H1 (cell line): ENCODE measurements around the gene CCDC40. TPM values are rescaled to one million over a fixed set of nuclear protein-coding genes. Genes with fewer than 3 reads are reported as not detected.

Source experiments
- CTCF ChIA-PET: fragments of 300-600 bp; sonication (Branson Sonifier 250); formaldehyde crosslinking; loops from one replicate; lab custom pipeline; 2021; ENCODE audit not compliant: partially characterized antibody; lab: Charles Lee
- POLR2A ChIA-PET: fragments of 300-600 bp; sonication (Branson Sonifier 250); formaldehyde crosslinking; loops from one replicate; lab custom pipeline; 2021; ENCODE audit warnings: inconsistent platforms; ENCODE audit not compliant: partially characterized antibody; lab: Charles Lee
- DNase-seq, 2 experiments: peaks; one replicate each; pipeline versions ENCODE4 v3.0.0 to v3.0.0-alpha.2; 2010 to 2022; ENCODE audit warnings: low spot score in 2 of 2, low read depth in 1 of 2, mixed read lengths in 1 of 2
- FAIRE-seq: peaks from 2 replicates; lab custom pipeline; 2011; peaks lifted over from hg19 to GRCh38; lab: Jason Lieb, UNC
- H2AFZ ChIP-seq: 2 replicates; pipeline ENCODE4 v1.8.1; 2012; ENCODE audit warnings: low read length, inconsistent platforms
- H2AK5ac ChIP-seq: 2 replicates; pipeline ENCODE4 v1.6.1; 2013; ENCODE audit warnings: low read depth, low read length
- H2BK120ac ChIP-seq: replicated peaks from 2 replicates; pipeline ENCODE3; 2013; ENCODE audit warnings: low read depth, low read length, inconsistent platforms
- H2BK12ac ChIP-seq: 2 replicates; pipeline ENCODE4 v1.6.1; 2013; ENCODE audit warnings: low read depth, low read length
- H2BK15ac ChIP-seq: 2 replicates; pipeline ENCODE4 v1.6.1; 2013; ENCODE audit warnings: low read length
- H2BK20ac ChIP-seq: 2 replicates; pipeline ENCODE4 v1.6.1; 2013; ENCODE audit warnings: low read length
- H2BK5ac ChIP-seq: 2 replicates; pipeline ENCODE4 v1.6.1; 2013; ENCODE audit warnings: low read depth, low read length
- H3K14ac ChIP-seq: 2 replicates; pipeline ENCODE4 v1.6.1; 2013; ENCODE audit warnings: inconsistent platforms; ENCODE audit not compliant: insufficient read length
- H3K18ac ChIP-seq: 2 replicates; pipeline ENCODE4 v1.6.1; 2013; ENCODE audit warnings: low read length; ENCODE audit errors: extremely low read depth
- H3K23ac ChIP-seq: 2 replicates; pipeline ENCODE4 v1.6.1; 2013; ENCODE audit warnings: inconsistent platforms; ENCODE audit not compliant: insufficient read length
- H3K23me2 ChIP-seq: 2 replicates; pipeline ENCODE4 v1.6.1; 2013; ENCODE audit warnings: low read depth, low read length
- H3K27ac ChIP-seq: 2 replicates; pipeline ENCODE4 v1.6.1; 2011; ENCODE audit warnings: low read depth, low read length, inconsistent platforms
- H3K27me3 ChIP-seq, 4 experiments: replicated peaks in 1 of 4; 1 replicate in 1 of 4; 2 replicates in 3 of 4; pipeline versions ENCODE4 v1.6.1 to v1.8.1; 2011 to 2013; ENCODE audit warnings: low read length in 3 of 4, mild to moderate bottlenecking in 3 of 4, inconsistent platforms in 2 of 4, mixed read lengths in 2 of 4, moderate library complexity in 1 of 4; ENCODE audit not compliant: control insufficient read depth in 3 of 4, insufficient read depth in 3 of 4; ENCODE audit errors: extremely low read depth in 1 of 4
- H3K36me3 ChIP-seq, 4 experiments: 2 replicates each; pipeline versions ENCODE4 v1.6.1 to v1.8.1; 2011 to 2013; ENCODE audit warnings: mild to moderate bottlenecking in 4 of 4, low read length in 3 of 4, moderate library complexity in 2 of 4, control low read depth in 1 of 4, inconsistent platforms in 1 of 4; ENCODE audit not compliant: insufficient read depth in 4 of 4, control insufficient read depth in 2 of 4
- H3K4ac ChIP-seq: replicated peaks from 2 replicates; pipeline ENCODE3; 2013; ENCODE audit warnings: low read length, low read depth, mixed read lengths, inconsistent platforms; ENCODE audit not compliant: insufficient read length
- H3K4me1 ChIP-seq, 4 experiments: replicated peaks in 1 of 4; 1 replicate in 1 of 4; 2 replicates in 3 of 4; pipeline versions ENCODE4 v1.6.1 to v1.8.1; 2011 to 2013; ENCODE audit warnings: low read length in 3 of 4, inconsistent platforms in 2 of 4, mixed read lengths in 1 of 4; ENCODE audit not compliant: insufficient read depth in 4 of 4, control insufficient read depth in 3 of 4
- H3K4me2 ChIP-seq, 2 experiments: 2 replicates each; pipeline versions ENCODE4 v1.6.1 to v1.8.1; 2011 to 2013; ENCODE audit warnings: low read depth in 2 of 2, low read length in 2 of 2, control low read depth in 1 of 2, inconsistent platforms in 1 of 2, mild to moderate bottlenecking in 1 of 2; ENCODE audit not compliant: insufficient read depth in 1 of 2
- H3K4me3 ChIP-seq, 4 experiments: fragments of 200-600, 300-600 bp in 1 of 4; sonication (generic), shearing (Covaris generic), sonication (Bioruptor Twin) in 1 of 4; 2 replicates each; pipeline versions ENCODE4 v1.5.1 to v1.8.1; 2011 to 2016; ENCODE audit warnings: low read length in 4 of 4, low read depth in 3 of 4, control low read depth in 2 of 4, inconsistent platforms in 2 of 4, mild to moderate bottlenecking in 2 of 4, mixed read lengths in 1 of 4, moderate library complexity in 1 of 4; ENCODE audit not compliant: insufficient read depth in 2 of 4; ENCODE audit errors: extremely low read depth in 1 of 4
- H3K56ac ChIP-seq: replicated peaks from 2 replicates; pipeline ENCODE3; 2013; ENCODE audit warnings: low read depth, mild to moderate bottlenecking, mixed read lengths, low read length, inconsistent platforms; ENCODE audit not compliant: insufficient read length
- H3K79me1 ChIP-seq: 2 replicates; pipeline ENCODE4 v1.6.1; 2013; ENCODE audit warnings: low read depth, low read length, control low read depth
- H3K79me2 ChIP-seq, 2 experiments: 2 replicates each; pipeline versions ENCODE4 v1.6.1 to v1.8.1; 2012 to 2013; ENCODE audit warnings: low read length in 2 of 2, mild to moderate bottlenecking in 2 of 2, inconsistent platforms in 1 of 2; ENCODE audit not compliant: insufficient read depth in 2 of 2, control insufficient read depth in 1 of 2
- H3K9ac ChIP-seq, 4 experiments: replicated peaks in 1 of 4; 1 replicate in 1 of 4; 2 replicates in 3 of 4; pipeline versions ENCODE4 v1.6.1 to v1.8.1; 2011 to 2013; ENCODE audit warnings: low read depth in 3 of 4, low read length in 3 of 4, control low read depth in 2 of 4, mild to moderate bottlenecking in 2 of 4, moderate library complexity in 2 of 4, inconsistent platforms in 1 of 4; ENCODE audit errors: extremely low read depth in 1 of 4
- H3K9me3 ChIP-seq, 2 experiments: 2 replicates each; pipeline versions ENCODE4 v1.6.1 to v1.8.1; 2012 to 2013; ENCODE audit warnings: mild to moderate bottlenecking in 2 of 2, moderate library complexity in 2 of 2, control low read depth in 1 of 2, inconsistent platforms in 1 of 2, low read depth in 1 of 2, low read length in 1 of 2, mixed read lengths in 1 of 2; ENCODE audit not compliant: insufficient read depth in 2 of 2
- H4K20me1 ChIP-seq, 2 experiments: replicated peaks in 1 of 2; 2 replicates each; pipeline versions ENCODE3 to v1.8.1; 2011 to 2013; ENCODE audit warnings: inconsistent platforms in 2 of 2, low read length in 2 of 2, mild to moderate bottlenecking in 1 of 2; ENCODE audit not compliant: insufficient read depth in 2 of 2, control insufficient read depth in 1 of 2
- H4K5ac ChIP-seq: 2 replicates; pipeline ENCODE4 v1.6.1; 2013; ENCODE audit warnings: low read length, low read depth, mixed read lengths, inconsistent platforms; ENCODE audit not compliant: insufficient read length
- H4K8ac ChIP-seq: 2 replicates; pipeline ENCODE4 v1.8.0; 2013; ENCODE audit warnings: mild to moderate bottlenecking, moderate library complexity, low read length, inconsistent platforms; ENCODE audit not compliant: insufficient read depth; ENCODE audit errors: extremely low read depth
- H4K91ac ChIP-seq: replicated peaks from 2 replicates; pipeline ENCODE3; 2013; ENCODE audit warnings: low read length, mixed read lengths, inconsistent platforms; ENCODE audit not compliant: insufficient read length
- ATF2 ChIP-seq: IDR thresholded peaks from 2 replicates; pipeline ENCODE4 v1.6.1; 2012; ENCODE audit warnings: low read length, inconsistent platforms
- CHD1 ChIP-seq: IDR thresholded peaks from 2 replicates; pipeline ENCODE4 v1.6.1; 2012; ENCODE audit warnings: low read depth, low read length, improper control_type of control experiment
- JUN ChIP-seq: IDR thresholded peaks from 2 replicates; pipeline ENCODE4 v1.6.1; 2011; ENCODE audit warnings: low read depth, mild to moderate bottlenecking, improper control_type of control experiment, low read length
- RNF2 ChIP-seq: fragments of 200-900, 300-1000 bp; sonication (generic); IDR thresholded peaks from 2 replicates; pipeline ENCODE4 v1.7.1; 2016; ENCODE audit warnings: borderline replicate concordance, low read depth, mild to moderate bottlenecking, antibody characterized with exemption, low read length; ENCODE audit not compliant: poor library complexity, severe bottlenecking; ENCODE audit errors: missing control alignments
- SP4 ChIP-seq: IDR thresholded peaks from 2 replicates; pipeline ENCODE4 v1.6.1; 2012; ENCODE audit warnings: low read length, inconsistent platforms
- SRF ChIP-seq: IDR thresholded peaks from 2 replicates; pipeline ENCODE4 v1.6.1; 2011; ENCODE audit warnings: mild to moderate bottlenecking, low read depth, low read length, moderate library complexity
- TBP ChIP-seq: IDR thresholded peaks from 2 replicates; pipeline ENCODE4 v1.6.1; 2011; ENCODE audit warnings: low read depth, low read length, improper control_type of control experiment
- WGBS, 2 experiments: shearing (Covaris generic) in 1 of 2; methylation state at CpG; one replicate each; pipeline versions ENCODE4 v1.1.6 to v1.1.7; 2013 to 2015; ENCODE audit warnings: low lambda C conversion rate in 2 of 2, mixed read lengths in 2 of 2, inconsistent platforms in 1 of 2, low coverage in 1 of 2, missing lambda C conversion rate in 1 of 2; ENCODE audit not compliant: insufficient replicate concordance in 2 of 2, insufficient coverage in 1 of 2, insufficient read length in 1 of 2; ENCODE audit errors: extremely low coverage in 1 of 2, missing lambda C conversion rate in 1 of 2; 5-methylcytosine and 5-hydroxymethylcytosine counted together
- polyA plus RNA-seq, 7 experiments: library from polyadenylated mRNA; depleted of rRNA in 3 of 7; stranded (reverse) in 5 of 7; unstranded in 2 of 7; fragments of >200 nt in 5 of 7; fragments of 200-250 nt in 2 of 7; gene quantifications; 1 replicate in 5 of 7; 2 replicates in 1 of 7; 4 replicates in 1 of 7; pipeline versions ENCODE4 v1.2.1 to v1.2.3, GENCODE V29; 2011 to 2013; ENCODE audit warnings: missing spikeins in 2 of 7, mixed read lengths in 2 of 7
- total RNA-seq: library from RNA; stranded (reverse); fragmentation: NEBNext Ultra II Directional; extraction: Animal tissue kit (Norgen Biotek cat#: 25700); gene quantifications from 2 replicates; pipeline ENCODE4 v1.2.1, GENCODE V29; 2021
- TF ChIP-seq, protein P1 (sequence below), 3 experiments: IDR thresholded peaks; 1 replicate in 2 of 3; 2 replicates in 1 of 3; pipeline versions ENCODE4 v1.5.1 to v1.6.1; 2011; ENCODE audit warnings: low read length in 3 of 3, mild to moderate bottlenecking in 3 of 3, inconsistent platforms in 2 of 3, low read depth in 1 of 3, moderate library complexity in 1 of 3; ENCODE audit not compliant: insufficient read depth in 1 of 3; ENCODE audit errors: control extremely low read depth in 1 of 3

Gene CCDC40
- total and polyA plus RNA-seq, 2 of the 8 experiments (the other 6 are each of a cell fraction or from before 2014, with no cell fraction given) = 4.1 to 11.5 TPM

DNA sequence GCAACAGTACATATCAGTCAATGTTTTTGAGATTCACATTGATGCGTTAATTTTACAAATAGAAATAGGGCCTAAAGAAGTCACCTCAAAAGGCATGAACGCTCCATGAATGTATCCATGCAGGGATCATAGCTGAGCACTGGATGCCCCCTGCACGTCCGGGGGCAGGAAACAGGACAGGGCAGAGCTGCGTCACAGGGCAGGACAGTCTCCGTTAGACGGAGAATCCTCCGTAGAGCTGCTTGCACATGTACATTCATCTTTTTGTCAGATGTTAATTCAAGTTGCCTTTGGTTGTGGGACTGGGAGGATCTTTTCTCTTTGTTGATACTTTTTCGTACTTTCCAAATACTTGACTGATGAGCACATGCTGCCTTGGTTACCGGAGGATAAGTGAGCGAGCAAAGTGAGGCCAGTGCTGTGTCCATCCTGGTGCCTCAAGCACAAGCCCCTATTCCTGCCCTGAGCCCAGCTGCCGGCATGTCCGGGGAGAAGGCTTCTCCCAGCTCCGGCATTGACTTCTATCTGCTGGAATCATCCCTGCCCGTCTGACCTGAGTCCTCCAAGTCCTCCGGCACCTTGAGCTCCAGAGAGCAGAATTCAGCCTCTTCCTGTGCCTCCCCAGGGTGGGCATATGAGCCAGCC is 80.0 kb downstream of the CCDC40 start:
- no peak overlapping the region for H3K56ac ChIP-seq
- WGBS, 2 experiments = 94% methylated on average over 16 of the region's 16 CpGs; no CpG with 5 or more reads in 1 of the 2 experiments
- H4K8ac ChIP-seq = no peak overlapping the region
- H3K4me3 ChIP-seq = no peak overlapping the region
- no peaks in the 10 kb centered on the region for H3K23me2 ChIP-seq
- H3K27me3 ChIP-seq = no peaks in the 10 kb centered on the region
- H3K18ac ChIP-seq = no peak overlapping the region
- no peak overlapping the region for H3K4ac ChIP-seq
- H3K27ac ChIP-seq = no peak overlapping the region
- no peak for FAIRE-seq
- no peak overlapping the region for H2BK5ac ChIP-seq
- H3K79me2 ChIP-seq = no peaks in the 10 kb centered on the region
- DNase-seq = no peak
- H2BK120ac ChIP-seq = no peak overlapping the region
- H2AFZ ChIP-seq = no peak overlapping the region
- H2BK12ac ChIP-seq = no peak overlapping the region
- H3K79me1 ChIP-seq = 0 out of 2 replicates have a peak, but pooled peaks cover 2% of the 10 kb centered on the region
- peaks cover 0 to 11% (median 8%) of the 10 kb centered on the region in 4 experiments; a peak in 4 of 7 replicates for H3K4me1 ChIP-seq
- no peak overlapping the region for H3K9ac ChIP-seq
- H3K14ac ChIP-seq = no peak overlapping the region
- H3K9me3 ChIP-seq = no peaks in the 10 kb centered on the region
- H2AK5ac ChIP-seq = no peak overlapping the region
- no peaks in the 10 kb centered on the region for H3K36me3 ChIP-seq
- no peak overlapping the region for H4K5ac ChIP-seq
- no peak overlapping the region for H2BK15ac ChIP-seq
- H4K20me1 ChIP-seq = no peaks in the 10 kb centered on the region
- H3K23ac ChIP-seq = no peak overlapping the region
- no peak overlapping the region for H3K4me2 ChIP-seq
- POLR2A ChIA-PET = interaction anchor here (0.9 to 1.8 kb wide), 4 partner anchors 9 to 26 kb away, joined by 3 to 7 read pairs (median 4); no protein-coding TSS in a partner anchor
- CTCF ChIA-PET = interaction anchor here (1.1 to 3.0 kb wide), 3 partner anchors 7 to 108 kb away, joined by 3 to 17 read pairs (median 4); no protein-coding TSS in a partner anchor
- no peak overlapping the region for H2BK20ac ChIP-seq
- H4K91ac ChIP-seq = no peak overlapping the region
- TF ChIP-seq, protein P1, sequence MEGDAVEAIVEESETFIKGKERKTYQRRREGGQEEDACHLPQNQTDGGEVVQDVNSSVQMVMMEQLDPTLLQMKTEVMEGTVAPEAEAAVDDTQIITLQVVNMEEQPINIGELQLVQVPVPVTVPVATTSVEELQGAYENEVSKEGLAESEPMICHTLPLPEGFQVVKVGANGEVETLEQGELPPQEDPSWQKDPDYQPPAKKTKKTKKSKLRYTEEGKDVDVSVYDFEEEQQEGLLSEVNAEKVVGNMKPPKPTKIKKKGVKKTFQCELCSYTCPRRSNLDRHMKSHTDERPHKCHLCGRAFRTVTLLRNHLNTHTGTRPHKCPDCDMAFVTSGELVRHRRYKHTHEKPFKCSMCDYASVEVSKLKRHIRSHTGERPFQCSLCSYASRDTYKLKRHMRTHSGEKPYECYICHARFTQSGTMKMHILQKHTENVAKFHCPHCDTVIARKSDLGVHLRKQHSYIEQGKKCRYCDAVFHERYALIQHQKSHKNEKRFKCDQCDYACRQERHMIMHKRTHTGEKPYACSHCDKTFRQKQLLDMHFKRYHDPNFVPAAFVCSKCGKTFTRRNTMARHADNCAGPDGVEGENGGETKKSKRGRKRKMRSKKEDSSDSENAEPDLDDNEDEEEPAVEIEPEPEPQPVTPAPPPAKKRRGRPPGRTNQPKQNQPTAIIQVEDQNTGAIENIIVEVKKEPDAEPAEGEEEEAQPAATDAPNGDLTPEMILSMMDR (IDR thresholded peaks at IDR 0.05; ENCODE audit: control extremely low read depth in 1 of 3, insufficient read depth in 1 of 3, low read depth in 1 of 3, low read length in 3 of 3) = no peak
- no peak for TF ChIP-seq ATF2
- no peak for TF ChIP-seq CHD1
- TF ChIP-seq JUN = no peak
- TF ChIP-seq SRF = no peak
- TF ChIP-seq RNF2 = no peak
- TF ChIP-seq SP4 = no peak
- no peak for TF ChIP-seq TBP
